HFFc6 (cell line): Measurements from ENCODE around the gene MCTP1. TPM values are rescaled to one million over a fixed set of nuclear protein-coding genes. Genes with fewer than 3 reads are reported as not detected.
"Not testable (repeated sequence)": the region's sequence is repeated elsewhere in the genome, so short reads cannot be mapped to it uniquely, and the experiment has no call there.

ENCODE experiments used
- DNase-seq: peaks from one replicate; pipeline ENCODE4 v3.0.0-alpha.2; 2018
- H3K27ac Mint-ChIP-seq: 2 replicates; pipeline ENCODE4 v1.8.0; 2020; ENCODE audit warnings: mild to moderate bottlenecking, mixed read lengths
- H3K27me3 Mint-ChIP-seq: 2 replicates; pipeline ENCODE4 v1.8.0; 2021; ENCODE audit warnings: mild to moderate bottlenecking, moderate library complexity, mixed read lengths; ENCODE audit not compliant: insufficient read depth
- H3K36me3 Mint-ChIP-seq: 2 replicates; pipeline ENCODE4 v1.8.0; 2021; ENCODE audit warnings: low read depth, mixed read lengths
- H3K4me1 Mint-ChIP-seq: 2 replicates; pipeline ENCODE4 v1.8.0; 2020; ENCODE audit warnings: low read depth, mixed read lengths
- H3K4me3 Mint-ChIP-seq: 2 replicates; pipeline ENCODE4 v1.8.0; 2020; ENCODE audit warnings: mild to moderate bottlenecking, moderate library complexity, mixed read lengths
- H3K9me3 Mint-ChIP-seq: 2 replicates; pipeline ENCODE4 v1.8.0; 2020; ENCODE audit warnings: mild to moderate bottlenecking, mixed read lengths
- CTCF ChIP-seq: fragments of 200-600 bp; sonication (generic); IDR thresholded peaks from 2 replicates; pipeline ENCODE4 v1.5.0; 2021; ENCODE audit warnings: antibody characterized with exemption, mild to moderate bottlenecking
- total RNA-seq, 6 experiments: library from RNA; stranded (reverse); fragmentation: NEBNext Ultra II Directional; extraction: Animal tissue kit (Norgen Biotek cat#: 25700); gene quantifications; 2 replicates in 1 of 6; 3 replicates in 5 of 6; pipeline ENCODE4 v1.2.3, GENCODE V29; 2021

MCTP1 gene
- total RNA-seq, 6 experiments from 2014 or later = 1.0 to 5.2 (median 3.9) TPM

- peaks cover 3% of the 10 kb centered on the region; the same call in 1 of the 2 replicates for H3K27me3 Mint-ChIP-seq
- H3K36me3 Mint-ChIP-seq = no peaks in the 10 kb centered on the region
- TF ChIP-seq CTCF = no peak
- H3K4me1 Mint-ChIP-seq = no peaks in the 10 kb centered on the region
- H3K4me3 Mint-ChIP-seq = no peak overlapping the region
- no peak for DNase-seq
- no peaks in the 10 kb centered on the region; the same call in 1 of the 2 replicates for H3K9me3 Mint-ChIP-seq
- no peak overlapping the region for H3K27ac Mint-ChIP-seq
Measured at GRCh38 chr5:95217881-95218280, 67.0 kb downstream of the MCTP1 start.

GRCh38 chr5:95217351-95217750 is 67.5 kb downstream of the MCTP1 start:
- H3K27me3 Mint-ChIP-seq = peaks cover 3% of the 10 kb centered on the region; the same call in 1 of the 2 replicates
- H3K4me3 Mint-ChIP-seq = no peak overlapping the region
- TF ChIP-seq CTCF = no peak
- no peak for DNase-seq
- no peaks in the 10 kb centered on the region for H3K4me1 Mint-ChIP-seq
- no peak overlapping the region for H3K27ac Mint-ChIP-seq
- H3K36me3 Mint-ChIP-seq = no peaks in the 10 kb centered on the region
- H3K9me3 Mint-ChIP-seq = no peaks in the 10 kb centered on the region; the same call in 1 of the 2 replicates

DNA sequence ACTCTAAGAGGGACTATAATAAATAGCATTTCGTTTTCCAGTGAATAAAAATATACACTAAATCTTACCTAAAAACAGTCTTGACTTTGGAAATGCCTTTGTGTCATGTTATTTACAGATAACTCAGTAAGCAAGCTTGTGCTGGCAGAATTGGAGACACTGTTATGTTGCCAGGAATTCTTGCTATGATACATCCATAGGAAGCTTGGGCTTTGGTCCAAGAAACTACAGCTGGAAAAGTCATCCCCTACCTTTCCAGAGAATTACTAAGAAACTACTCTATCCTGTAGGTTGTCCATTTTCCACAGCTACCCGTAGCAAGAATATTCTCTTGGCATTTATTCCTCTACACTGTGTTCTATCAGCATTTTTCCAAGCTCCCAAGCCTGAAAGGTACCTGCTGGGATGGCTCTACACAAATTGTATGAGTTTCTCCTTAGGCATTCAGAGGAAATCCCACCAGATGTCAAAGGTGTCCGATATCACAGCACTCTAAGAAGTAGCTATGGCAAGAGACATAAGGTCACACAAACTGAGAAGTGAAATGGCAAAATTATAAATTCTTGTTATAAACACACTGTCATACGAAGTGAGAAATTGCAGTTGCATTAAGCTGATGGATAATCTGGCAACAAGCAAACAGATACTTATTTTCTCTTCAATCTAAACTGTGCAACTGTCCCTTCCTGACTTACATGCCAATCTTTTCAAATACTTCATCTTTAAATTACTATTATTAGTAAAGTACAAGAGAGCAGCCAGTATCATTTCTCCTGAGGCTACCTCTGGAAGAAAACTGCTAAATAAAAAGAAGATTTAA is 68.5 kb downstream of the MCTP1 start:
- no peak for DNase-seq
- Mint-ChIP-seq H3K36me3 (no peaks in the 10 kb centered on the region), H3K9me3 (no peaks in the 10 kb centered on the region; the same call in 1 of the 2 replicates), H3K4me3 (no peak overlapping the region), H3K27ac (no peak overlapping the region), H3K4me1 (no peaks in the 10 kb centered on the region), H3K27me3 (peaks cover 2% of the 10 kb centered on the region; the same call in 1 of the 2 replicates)
- no peak for TF ChIP-seq CTCF

- not testable (repeated sequence) for DNase-seq, H3K4me3 Mint-ChIP-seq, H3K4me1 Mint-ChIP-seq, H3K27me3 Mint-ChIP-seq, H3K9me3 Mint-ChIP-seq, H3K27ac Mint-ChIP-seq, H3K36me3 Mint-ChIP-seq
Measured at GRCh38 chr5:95207811-95208210, 77.1 kb downstream of the MCTP1 start.

DNA sequence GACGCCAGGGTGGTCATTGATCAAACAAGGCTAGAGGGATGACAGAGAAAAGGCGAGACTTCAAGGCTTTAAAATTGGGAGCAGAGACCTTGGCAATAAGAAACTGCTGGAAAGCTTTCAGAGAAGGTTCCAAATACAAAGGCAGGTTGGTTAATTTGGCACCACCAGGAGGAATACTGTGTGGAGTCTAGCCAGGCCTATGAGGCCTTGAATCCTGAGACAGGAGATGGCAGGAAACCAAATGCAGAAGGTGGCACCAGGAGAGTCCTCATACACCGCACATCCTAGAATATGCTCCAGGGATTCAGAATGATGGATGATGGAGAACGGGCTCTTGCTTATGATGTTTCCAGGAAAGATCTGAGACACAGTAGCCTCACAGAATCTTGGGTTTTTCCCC is 90.0 kb downstream of the MCTP1 start:
- no peaks in the 10 kb centered on the region for H3K4me1 Mint-ChIP-seq
- no peaks in the 10 kb centered on the region for H3K36me3 Mint-ChIP-seq
- H3K9me3 Mint-ChIP-seq = no peaks in the 10 kb centered on the region
- no peak for DNase-seq
- H3K27ac Mint-ChIP-seq = no peak overlapping the region
- no peak for TF ChIP-seq CTCF
- peaks cover 2% of the 10 kb centered on the region; the same call in 1 of the 2 replicates for H3K27me3 Mint-ChIP-seq
- no peak overlapping the region for H3K4me3 Mint-ChIP-seq

- Mint-ChIP-seq H3K36me3 (no peaks in the 10 kb centered on the region), H3K4me1 (no peaks in the 10 kb centered on the region), H3K9me3 (no peaks in the 10 kb centered on the region), H3K27ac (no peak overlapping the region), H3K4me3 (no peak overlapping the region), H3K27me3 (peaks cover 2% of the 10 kb centered on the region; the same call in 1 of the 2 replicates)
- DNase-seq = no peak
- TF ChIP-seq CTCF = no peak
Measured at GRCh38 chr5:95191330-95191729, 93.6 kb downstream of the MCTP1 start.
